ENCODE data around the gene SEMA4A.
"Not testable (repeated sequence)": the region's sequence is repeated elsewhere in the genome, so short reads cannot be mapped to it uniquely, and the experiment has no call there.

The SEMA4A gene

GRCh38 chr1:156165083-156165482 is 11.7 kb downstream of the SEMA4A start:
- H3K9me3 ChIP-seq (ENCODE audit: control insufficient read depth, low read length): no peaks in the 10 kb centered on the region
- 98 to 100% methylated on average over 2 of the region's 2 CpGs for WGBS, 2 experiments (ENCODE audit: insufficient coverage in 2 of 2)
- no peak overlapping the region for H3K4me3 ChIP-seq (ENCODE audit: extremely low read depth, insufficient read depth, low read length, poor library complexity, severe bottlenecking)
- no peak overlapping the region for H3K27ac ChIP-seq (ENCODE audit: low read depth, low read length, severe bottlenecking)
- peaks cover 4% of the 10 kb centered on the region for H3K4me1 ChIP-seq (ENCODE audit: control insufficient read depth, insufficient read depth, low read length, poor library complexity, severe bottlenecking)
- no peaks in the 10 kb centered on the region for H3K36me3 ChIP-seq (ENCODE audit: control insufficient read depth, insufficient read depth, low read length)

GRCh38 chr1:156167536-156167935 is 14.2 kb downstream of the SEMA4A start:
- WGBS, 2 experiments (ENCODE audit: insufficient coverage in 2 of 2): 77 to 96% methylated on average over 3 to 4 of the region's 5 CpGs
- Histone ChIP-seq H3K4me3 (ENCODE audit: extremely low read depth, insufficient read depth, low read length, poor library complexity, severe bottlenecking) (no peak overlapping the region), H3K27ac (ENCODE audit: low read depth, low read length, severe bottlenecking) (no peak overlapping the region), H3K36me3 (ENCODE audit: control insufficient read depth, insufficient read depth, low read length) (no peaks in the 10 kb centered on the region), H3K4me1 (ENCODE audit: control insufficient read depth, insufficient read depth, low read length, poor library complexity, severe bottlenecking) (peaks cover 4% of the 10 kb centered on the region), H3K9me3 (ENCODE audit: control insufficient read depth, low read length) (no peaks in the 10 kb centered on the region)

GRCh38 chr1:156172696-156173470 is 19.5 kb downstream of the SEMA4A start:
- Histone ChIP-seq H3K27ac (ENCODE audit: low read depth, low read length, severe bottlenecking) (no peak overlapping the region), H3K36me3 (ENCODE audit: control insufficient read depth, insufficient read depth, low read length) (no peaks in the 10 kb centered on the region), H3K9me3 (ENCODE audit: control insufficient read depth, low read length) (no peaks in the 10 kb centered on the region), H3K4me3 (ENCODE audit: extremely low read depth, insufficient read depth, low read length, poor library complexity, severe bottlenecking) (no peak overlapping the region), H3K4me1 (ENCODE audit: control insufficient read depth, insufficient read depth, low read length, poor library complexity, severe bottlenecking) (no peaks in the 10 kb centered on the region)
- WGBS, 2 experiments (ENCODE audit: insufficient coverage in 2 of 2): 85 to 92% methylated on average over 5 to 7 of the region's 9 CpGs

GRCh38 chr1:156176610-156177210 is 23.3 kb downstream of the SEMA4A start:
- H3K36me3 ChIP-seq (ENCODE audit: control insufficient read depth, insufficient read depth, low read length): no peaks in the 10 kb centered on the region
- H3K27ac ChIP-seq (ENCODE audit: low read depth, low read length, severe bottlenecking): no peak overlapping the region
- peaks cover 3% of the 10 kb centered on the region for H3K4me1 ChIP-seq (ENCODE audit: control insufficient read depth, insufficient read depth, low read length, poor library complexity, severe bottlenecking)
- H3K4me3 ChIP-seq (ENCODE audit: extremely low read depth, insufficient read depth, low read length, poor library complexity, severe bottlenecking): no peak overlapping the region
- no peaks in the 10 kb centered on the region for H3K9me3 ChIP-seq (ENCODE audit: control insufficient read depth, low read length)
- WGBS, 2 experiments (ENCODE audit: insufficient coverage in 2 of 2): 89 to 90% methylated on average over 11 of the region's 12 CpGs

- Histone ChIP-seq H3K36me3 (ENCODE audit: control insufficient read depth, insufficient read depth, low read length) (no peaks in the 10 kb centered on the region), H3K4me1 (ENCODE audit: control insufficient read depth, insufficient read depth, low read length, poor library complexity, severe bottlenecking) (peaks cover 3% of the 10 kb centered on the region), H3K27ac (ENCODE audit: low read depth, low read length, severe bottlenecking) (no peak overlapping the region), H3K4me3 (ENCODE audit: extremely low read depth, insufficient read depth, low read length, poor library complexity, severe bottlenecking) (no peak overlapping the region), H3K9me3 (ENCODE audit: control insufficient read depth, low read length) (no peaks in the 10 kb centered on the region)
- WGBS, 2 experiments (ENCODE audit: insufficient coverage in 2 of 2): 84 to 95% methylated on average over 5 to 7 of the region's 7 CpGs
Observed at GRCh38 chr1:156177919-156178654, 24.7 kb downstream of the SEMA4A start.

- Histone ChIP-seq H3K36me3 (ENCODE audit: control insufficient read depth, insufficient read depth, low read length) (no peaks in the 10 kb centered on the region), H3K27ac (ENCODE audit: low read depth, low read length, severe bottlenecking) (no peak overlapping the region), H3K9me3 (ENCODE audit: control insufficient read depth, low read length) (peaks cover under 1% of the 10 kb centered on the region), H3K4me1 (ENCODE audit: control insufficient read depth, insufficient read depth, low read length, poor library complexity, severe bottlenecking) (peaks cover 3% of the 10 kb centered on the region), H3K4me3 (ENCODE audit: extremely low read depth, insufficient read depth, low read length, poor library complexity, severe bottlenecking) (no peak overlapping the region)
- WGBS, 2 experiments (ENCODE audit: insufficient coverage in 2 of 2): 100% methylated on average over 1 of the region's 3 CpGs
Observed at GRCh38 chr1:156180471-156180870, 27.1 kb downstream of the SEMA4A start.

GRCh38 chr1:156181391-156181924 is 28.1 kb downstream of the SEMA4A start:
- H3K4me1 ChIP-seq (ENCODE audit: control insufficient read depth, insufficient read depth, low read length, poor library complexity, severe bottlenecking); H3K36me3 ChIP-seq (ENCODE audit: control insufficient read depth, insufficient read depth, low read length); H3K9me3 ChIP-seq (ENCODE audit: control insufficient read depth, low read length); H3K4me3 ChIP-seq (ENCODE audit: extremely low read depth, insufficient read depth, low read length, poor library complexity, severe bottlenecking): not testable (repeated sequence)
- WGBS, 2 experiments (ENCODE audit: insufficient coverage in 2 of 2): no CpG with 5 or more reads among the region's 8 CpGs
- H3K27ac ChIP-seq (ENCODE audit: low read depth, low read length, severe bottlenecking): peak overlapping the region; percentile 36

GRCh38 chr1:156182010-156182779 is 28.8 kb downstream of the SEMA4A start:
- WGBS, 2 experiments (ENCODE audit: insufficient coverage in 2 of 2): 45 to 64% methylated on average over 3 of the region's 12 CpGs
- H3K4me1 ChIP-seq (ENCODE audit: control insufficient read depth, insufficient read depth, low read length, poor library complexity, severe bottlenecking); H3K27ac ChIP-seq (ENCODE audit: low read depth, low read length, severe bottlenecking): not testable (repeated sequence)

GRCh38 chr1:156186347-156187177 is 33.2 kb downstream of the SEMA4A start:
- WGBS, 2 experiments (ENCODE audit: insufficient coverage in 2 of 2): 83 to 100% methylated on average over 1 of the region's 2 CpGs
- H3K27ac ChIP-seq (ENCODE audit: low read depth, low read length, severe bottlenecking): not testable (repeated sequence)

More at GRCh38 chr1:156182010-156182779, 28.8 kb downstream of the SEMA4A start:
- H3K36me3 ChIP-seq (ENCODE audit: control insufficient read depth, insufficient read depth, low read length); H3K4me3 ChIP-seq (ENCODE audit: extremely low read depth, insufficient read depth, low read length, poor library complexity, severe bottlenecking): not testable (repeated sequence)
- H3K9me3 ChIP-seq (ENCODE audit: control insufficient read depth, low read length): peaks cover 17% of the 10 kb centered on the region

More at GRCh38 chr1:156186347-156187177, 33.2 kb downstream of the SEMA4A start:
- not testable (repeated sequence) for H3K4me1 ChIP-seq (ENCODE audit: control insufficient read depth, insufficient read depth, low read length, poor library complexity, severe bottlenecking); H3K4me3 ChIP-seq (ENCODE audit: extremely low read depth, insufficient read depth, low read length, poor library complexity, severe bottlenecking); H3K36me3 ChIP-seq (ENCODE audit: control insufficient read depth, insufficient read depth, low read length)
- peaks cover 23% of the 10 kb centered on the region for H3K9me3 ChIP-seq (ENCODE audit: control insufficient read depth, low read length)

Data from mesodermal cell (in vitro differentiated cells).